Esophagus muscularis mucosa (tissue), 4 donors: Measurements from ENCODE around the gene RPH3AL.

Experiments
- CTCF ChIP-seq, 3 experiments: fragments of 200-600 bp in 2 of 3; fragments of 450-650 bp in 1 of 3; sonication (generic) in 2 of 3; IDR thresholded peaks; one replicate each; pipeline ENCODE4 v1.5.1; 2017 to 2019; ENCODE audit warnings: antibody characterized with exemption in 3 of 3, mild to moderate bottlenecking in 2 of 3, moderate library complexity in 1 of 3
- EP300 ChIP-seq: sonication (generic); formaldehyde crosslinking; IDR thresholded peaks from one replicate; pipeline ENCODE4 v1.6.1; 2017; ENCODE audit warnings: antibody characterized with exemption
- POLR2A ChIP-seq: fragments of 450-650 bp; IDR thresholded peaks from one replicate; pipeline ENCODE4 v1.6.1; 2017; ENCODE audit warnings: antibody characterized with exemption, moderate library complexity, mild to moderate bottlenecking, low read depth
- POLR2AphosphoS5 ChIP-seq, 2 donors: sonication (generic); formaldehyde crosslinking; IDR thresholded peaks; one replicate each; pipeline ENCODE4 v1.6.1; 2017; ENCODE audit warnings: antibody characterized with exemption in 2 of 2

DNA sequence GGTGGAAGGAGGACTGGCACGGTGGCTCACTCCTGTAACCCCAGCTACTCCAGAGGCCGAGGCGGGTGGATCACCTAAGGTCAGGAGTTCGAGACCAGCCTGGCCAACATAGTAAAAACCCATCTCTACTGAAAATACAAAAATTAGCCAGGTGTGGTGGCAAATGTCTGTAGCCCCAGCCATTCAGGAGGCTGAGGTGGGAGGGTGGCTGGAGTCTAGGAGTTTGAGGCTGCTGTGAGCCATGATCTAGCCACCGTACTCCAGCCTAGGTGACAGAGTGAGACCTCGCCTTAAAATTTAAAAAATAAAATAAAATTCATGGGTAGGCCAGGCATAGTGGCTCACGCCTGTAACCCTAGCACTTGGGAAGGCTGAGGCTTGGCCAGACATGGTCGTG is 1.2 kb upstream of the RPH3AL start:
- TF ChIP-seq CTCF (IDR thresholded peaks at IDR 0.05) (no peak), POLR2AphosphoS5 (IDR thresholded peaks at IDR 0.05) (no peak), POLR2A (no peak), EP300 (no peak)
